ENCODE results near the gene PHF13. TPM values are rescaled to one million over a fixed set of nuclear protein-coding genes. Genes with fewer than 3 reads are reported as not detected.

Gene PHF13
- total and polyA plus RNA-seq, 9 of the 15 experiments (the other 6 are each of a cell fraction or from before 2014, with no cell fraction given): 1.8 to 36.1 (median 11.7) TPM

DNA sequence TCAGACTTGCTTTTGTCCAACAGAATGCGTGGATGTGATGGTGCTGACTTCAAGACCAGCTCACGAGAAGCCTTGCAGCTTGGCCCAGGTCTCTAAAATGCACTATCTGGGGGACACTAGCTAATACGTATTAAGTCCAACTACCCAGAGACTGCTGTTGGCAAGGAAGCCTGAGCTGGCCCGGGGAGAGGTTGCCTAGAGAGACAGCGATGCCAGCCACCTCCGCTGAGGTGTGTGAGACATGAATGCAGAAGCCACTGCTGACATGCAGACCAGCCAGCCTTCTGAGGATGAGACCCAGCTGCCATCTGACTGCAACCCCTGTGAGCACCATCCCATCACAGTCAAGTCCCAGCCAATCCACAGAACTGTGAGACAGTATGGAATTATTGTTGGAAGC, 43.6 kb downstream of the PHF13 start (continued):
- TF ChIP-seq, protein P1, sequence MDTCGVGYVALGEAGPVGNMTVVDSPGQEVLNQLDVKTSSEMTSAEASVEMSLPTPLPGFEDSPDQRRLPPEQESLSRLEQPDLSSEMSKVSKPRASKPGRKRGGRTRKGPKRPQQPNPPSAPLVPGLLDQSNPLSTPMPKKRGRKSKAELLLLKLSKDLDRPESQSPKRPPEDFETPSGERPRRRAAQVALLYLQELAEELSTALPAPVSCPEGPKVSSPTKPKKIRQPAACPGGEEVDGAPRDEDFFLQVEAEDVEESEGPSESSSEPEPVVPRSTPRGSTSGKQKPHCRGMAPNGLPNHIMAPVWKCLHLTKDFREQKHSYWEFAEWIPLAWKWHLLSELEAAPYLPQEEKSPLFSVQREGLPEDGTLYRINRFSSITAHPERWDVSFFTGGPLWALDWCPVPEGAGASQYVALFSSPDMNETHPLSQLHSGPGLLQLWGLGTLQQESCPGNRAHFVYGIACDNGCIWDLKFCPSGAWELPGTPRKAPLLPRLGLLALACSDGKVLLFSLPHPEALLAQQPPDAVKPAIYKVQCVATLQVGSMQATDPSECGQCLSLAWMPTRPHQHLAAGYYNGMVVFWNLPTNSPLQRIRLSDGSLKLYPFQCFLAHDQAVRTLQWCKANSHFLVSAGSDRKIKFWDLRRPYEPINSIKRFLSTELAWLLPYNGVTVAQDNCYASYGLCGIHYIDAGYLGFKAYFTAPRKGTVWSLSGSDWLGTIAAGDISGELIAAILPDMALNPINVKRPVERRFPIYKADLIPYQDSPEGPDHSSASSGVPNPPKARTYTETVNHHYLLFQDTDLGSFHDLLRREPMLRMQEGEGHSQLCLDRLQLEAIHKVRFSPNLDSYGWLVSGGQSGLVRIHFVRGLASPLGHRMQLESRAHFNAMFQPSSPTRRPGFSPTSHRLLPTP (IDR thresholded peaks at IDR 0.05; ENCODE audit: borderline replicate concordance, extremely low read depth, insufficient read length): no peak
- TF ChIP-seq ASH1L (IDR thresholded peaks at IDR 0.05; ENCODE audit: borderline replicate concordance, low read depth, partially characterized antibody): no peak
- no peak for TF ChIP-seq ZSCAN29 (IDR thresholded peaks at IDR 0.05)
- no peak for TF ChIP-seq SRSF1 (IDR thresholded peaks at IDR 0.05; ENCODE audit: low read depth, low read length)
- TF ChIP-seq, protein P2, sequence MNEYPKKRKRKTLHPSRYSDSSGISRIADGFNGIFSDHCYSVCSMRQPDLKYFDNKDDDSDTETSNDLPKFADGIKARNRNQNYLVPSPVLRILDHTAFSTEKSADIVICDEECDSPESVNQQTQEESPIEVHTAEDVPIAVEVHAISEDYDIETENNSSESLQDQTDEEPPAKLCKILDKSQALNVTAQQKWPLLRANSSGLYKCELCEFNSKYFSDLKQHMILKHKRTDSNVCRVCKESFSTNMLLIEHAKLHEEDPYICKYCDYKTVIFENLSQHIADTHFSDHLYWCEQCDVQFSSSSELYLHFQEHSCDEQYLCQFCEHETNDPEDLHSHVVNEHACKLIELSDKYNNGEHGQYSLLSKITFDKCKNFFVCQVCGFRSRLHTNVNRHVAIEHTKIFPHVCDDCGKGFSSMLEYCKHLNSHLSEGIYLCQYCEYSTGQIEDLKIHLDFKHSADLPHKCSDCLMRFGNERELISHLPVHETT (CRISPR knock-in tag; conservative IDR thresholded peaks at IDR 0.05 in 1 of 2, IDR thresholded peaks at IDR 0.05 in 1 of 2): no peak
- TF ChIP-seq ZNF780A (CRISPR knock-in tag; IDR thresholded peaks at IDR 0.05): no peak
- TF ChIP-seq, protein P3, sequence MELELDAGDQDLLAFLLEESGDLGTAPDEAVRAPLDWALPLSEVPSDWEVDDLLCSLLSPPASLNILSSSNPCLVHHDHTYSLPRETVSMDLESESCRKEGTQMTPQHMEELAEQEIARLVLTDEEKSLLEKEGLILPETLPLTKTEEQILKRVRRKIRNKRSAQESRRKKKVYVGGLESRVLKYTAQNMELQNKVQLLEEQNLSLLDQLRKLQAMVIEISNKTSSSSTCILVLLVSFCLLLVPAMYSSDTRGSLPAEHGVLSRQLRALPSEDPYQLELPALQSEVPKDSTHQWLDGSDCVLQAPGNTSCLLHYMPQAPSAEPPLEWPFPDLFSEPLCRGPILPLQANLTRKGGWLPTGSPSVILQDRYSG (tag; conservative IDR thresholded peaks at IDR 0.05; ENCODE audit: low read depth): no peak
- TF ChIP-seq, protein P4, sequence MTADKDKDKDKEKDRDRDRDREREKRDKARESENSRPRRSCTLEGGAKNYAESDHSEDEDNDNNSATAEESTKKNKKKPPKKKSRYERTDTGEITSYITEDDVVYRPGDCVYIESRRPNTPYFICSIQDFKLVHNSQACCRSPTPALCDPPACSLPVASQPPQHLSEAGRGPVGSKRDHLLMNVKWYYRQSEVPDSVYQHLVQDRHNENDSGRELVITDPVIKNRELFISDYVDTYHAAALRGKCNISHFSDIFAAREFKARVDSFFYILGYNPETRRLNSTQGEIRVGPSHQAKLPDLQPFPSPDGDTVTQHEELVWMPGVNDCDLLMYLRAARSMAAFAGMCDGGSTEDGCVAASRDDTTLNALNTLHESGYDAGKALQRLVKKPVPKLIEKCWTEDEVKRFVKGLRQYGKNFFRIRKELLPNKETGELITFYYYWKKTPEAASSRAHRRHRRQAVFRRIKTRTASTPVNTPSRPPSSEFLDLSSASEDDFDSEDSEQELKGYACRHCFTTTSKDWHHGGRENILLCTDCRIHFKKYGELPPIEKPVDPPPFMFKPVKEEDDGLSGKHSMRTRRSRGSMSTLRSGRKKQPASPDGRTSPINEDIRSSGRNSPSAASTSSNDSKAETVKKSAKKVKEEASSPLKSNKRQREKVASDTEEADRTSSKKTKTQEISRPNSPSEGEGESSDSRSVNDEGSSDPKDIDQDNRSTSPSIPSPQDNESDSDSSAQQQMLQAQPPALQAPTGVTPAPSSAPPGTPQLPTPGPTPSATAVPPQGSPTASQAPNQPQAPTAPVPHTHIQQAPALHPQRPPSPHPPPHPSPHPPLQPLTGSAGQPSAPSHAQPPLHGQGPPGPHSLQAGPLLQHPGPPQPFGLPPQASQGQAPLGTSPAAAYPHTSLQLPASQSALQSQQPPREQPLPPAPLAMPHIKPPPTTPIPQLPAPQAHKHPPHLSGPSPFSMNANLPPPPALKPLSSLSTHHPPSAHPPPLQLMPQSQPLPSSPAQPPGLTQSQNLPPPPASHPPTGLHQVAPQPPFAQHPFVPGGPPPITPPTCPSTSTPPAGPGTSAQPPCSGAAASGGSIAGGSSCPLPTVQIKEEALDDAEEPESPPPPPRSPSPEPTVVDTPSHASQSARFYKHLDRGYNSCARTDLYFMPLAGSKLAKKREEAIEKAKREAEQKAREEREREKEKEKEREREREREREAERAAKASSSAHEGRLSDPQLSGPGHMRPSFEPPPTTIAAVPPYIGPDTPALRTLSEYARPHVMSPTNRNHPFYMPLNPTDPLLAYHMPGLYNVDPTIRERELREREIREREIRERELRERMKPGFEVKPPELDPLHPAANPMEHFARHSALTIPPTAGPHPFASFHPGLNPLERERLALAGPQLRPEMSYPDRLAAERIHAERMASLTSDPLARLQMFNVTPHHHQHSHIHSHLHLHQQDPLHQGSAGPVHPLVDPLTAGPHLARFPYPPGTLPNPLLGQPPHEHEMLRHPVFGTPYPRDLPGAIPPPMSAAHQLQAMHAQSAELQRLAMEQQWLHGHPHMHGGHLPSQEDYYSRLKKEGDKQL (CRISPR knock-in tag; IDR thresholded peaks at IDR 0.05; ENCODE audit: borderline replicate concordance): no peak

All from K562 (cell line).